ENCODE results near the gene TIMM10B. TPM values are rescaled to one million over a fixed set of nuclear protein-coding genes. Genes with fewer than 3 reads are reported as not detected.

Gene TIMM10B
- total and polyA plus RNA-seq, 2 of the 4 experiments (the other 2 are of a cell fraction): 24.7 to 27.1 TPM

GRCh38 chr11:6489306-6489705, 8.0 kb downstream of the TIMM10B start:
- Histone ChIP-seq H4K8ac (ENCODE audit: low read depth in 2 of 2, low read length in 2 of 2) (no peak overlapping the region), H3K4me3 (ENCODE audit: insufficient read depth, low read depth, low read length) (no peak overlapping the region), H2BK15ac (ENCODE audit: low read depth, low read length) (no peak overlapping the region), H3K9me1 (ENCODE audit: insufficient read depth, low read length) (no peaks in the 10 kb centered on the region; the same call in 1 of the 2 replicates), H3K27me3 (ENCODE audit: control insufficient read depth, insufficient read depth, low read length) (no peaks in the 10 kb centered on the region), H2AK5ac (ENCODE audit: low read depth, low read length) (no peak overlapping the region), H3K9ac (ENCODE audit: low read depth, low read length) (no peak overlapping the region), H3K9me3 (ENCODE audit: control insufficient read depth, insufficient read depth, low read length) (no peaks in the 10 kb centered on the region), H3K27ac (ENCODE audit: insufficient read depth, low read length) (no peak overlapping the region), H2BK120ac (ENCODE audit: low read depth, low read length) (no peak overlapping the region), H4K20me1 (ENCODE audit: insufficient read depth, low read length) (no peaks in the 10 kb centered on the region), H4K5ac (ENCODE audit: low read depth, low read length) (no peak overlapping the region), H2AK9ac (replicated peaks; ENCODE audit: low read depth, low read length, poor library complexity) (no peak overlapping the region), H4K91ac (ENCODE audit: insufficient read depth, low read depth, low read length) (no peak overlapping the region), H2BK5ac (ENCODE audit: low read depth, low read length, poor library complexity, severe bottlenecking) (no peak overlapping the region), H3K4me1 (ENCODE audit: control insufficient read depth, insufficient read depth, low read length) (no peaks in the 10 kb centered on the region), H3K23ac (ENCODE audit: low read depth, low read length) (no peak overlapping the region), H3K79me1 (ENCODE audit: low read depth in 1 of 2, low read length in 2 of 2) (peaks cover 16 to 23% of the 10 kb centered on the region in 2 experiments), H3K14ac (replicated peaks; ENCODE audit: low read depth, low read length) (no peak overlapping the region), H3K4me2 (ENCODE audit: low read depth, low read length) (no peak overlapping the region), H3K56ac (ENCODE audit: extremely low read depth, insufficient read depth, low read length) (no peak overlapping the region), H3K4ac (ENCODE audit: low read depth, low read length) (no peak overlapping the region), H2BK20ac (ENCODE audit: low read depth, low read length) (no peak overlapping the region), H3K36me3 (ENCODE audit: control insufficient read depth, insufficient read depth, low read length) (peaks cover 10% of the 10 kb centered on the region), H3K18ac (ENCODE audit: low read depth, low read length) (no peak overlapping the region), H2AFZ (replicated peaks; ENCODE audit: low read length, poor library complexity) (no peak overlapping the region)
- dilution Hi-C loops (cut with HindIII; ENCODE audit: low sequenced_read_pairs, unreplicated experiment): no loop called here
- DNase-seq (no peak), ATAC-seq (ENCODE audit: low read depth) (no peak)
- 91% methylated on average over 1 of the region's 4 CpGs; no CpG with 5 or more reads in 1 of the 2 experiments for WGBS, 2 experiments (ENCODE audit: extremely low coverage in 2 of 2, insufficient read length in 1 of 2)
- BruUV-seq (replicated peaks): no TSS peak
- TF ChIP-seq MAFK (IDR thresholded peaks at IDR 0.05; ENCODE audit: low read depth, low read length) (no peak), CEBPB (IDR thresholded peaks at IDR 0.05; ENCODE audit: low read depth, low read length) (no peak), FOS (IDR thresholded peaks at IDR 0.05; ENCODE audit: low read depth, low read length) (no peak), POLR2A (IDR thresholded peaks at IDR 0.05; ENCODE audit: low read depth, low read length) (no peak), BHLHE40 (IDR thresholded peaks at IDR 0.05; ENCODE audit: low read depth, low read length) (no peak), RFX5 (IDR thresholded peaks at IDR 0.05; ENCODE audit: low read depth, low read length) (no peak), ELK1 (IDR thresholded peaks at IDR 0.05; ENCODE audit: borderline replicate concordance, low read depth, low read length) (no peak)
- in situ Hi-C loops (cut with MboI; ENCODE audit: low sequenced_read_pairs): no loop called here
- CTCF ChIA-PET: interaction anchor here (1.0 to 1.3 kb wide), 3 partner anchors 8 to 104 kb away, joined by 3 read pairs; partner anchors contain the start of genes ARFIP2 and TIMM10B
- POLR2A ChIA-PET (ENCODE audit: unreplicated experiment): no interaction called here
- intact Hi-C loops (cut with micrococcal nuclease): no loop called here

Data from IMR-90 (cell line).